ENCODE measurements around the gene FOS.

FOS gene

DNA sequence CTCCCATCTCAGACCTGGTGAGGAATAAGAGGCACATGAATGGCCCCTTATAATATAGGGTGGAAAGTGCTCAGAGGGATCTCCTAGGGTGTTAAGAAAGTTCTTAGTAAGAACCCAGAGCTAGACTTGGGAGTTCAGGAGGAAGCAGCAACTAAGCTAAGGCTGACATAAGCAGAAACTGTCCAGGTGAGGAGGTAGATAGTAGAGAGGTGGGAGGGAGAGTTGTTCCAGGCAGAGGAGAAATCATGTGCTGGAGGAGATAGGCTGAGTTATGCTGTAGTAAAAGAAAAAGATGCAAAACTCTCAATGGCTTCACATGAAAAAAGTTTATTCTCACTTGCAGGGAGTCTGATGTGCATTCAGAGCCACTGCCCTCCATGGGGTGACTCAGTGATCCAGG lies 50.7 kb downstream of the FOS start:
- TF ChIP-seq ZFX (IDR thresholded peaks at IDR 0.05; ENCODE audit: borderline replicate concordance) (no peak), CTCF (IDR thresholded peaks at IDR 0.05) (no peak)
- no peak overlapping the region for H3K27ac ChIP-seq

- no peak for TF ChIP-seq ZFX (IDR thresholded peaks at IDR 0.05; ENCODE audit: borderline replicate concordance)
- no peak for TF ChIP-seq CTCF (IDR thresholded peaks at IDR 0.05)
- no peak overlapping the region for H3K27ac ChIP-seq
These were observed 52.8 kb downstream of the FOS start for GRCh38 chr14:75331471-75331870.
